HG02938 (cell line): ENCODE measurements around the gene CUTC.
"Not testable (repeated sequence)": the region's sequence is repeated elsewhere in the genome, so short reads cannot be mapped to it uniquely, and the experiment has no call there.

Experiments used
- ATAC-seq: cut with Tn5 transposase; IDR thresholded peaks from one replicate; pipeline ENCODE4 v1.9.1; 2021; ENCODE audit warnings: mild to moderate bottlenecking, moderate library complexity; ENCODE audit not compliant: unreplicated experiment

CUTC gene

GRCh38 chr10:99732033-99732842 is at the start of gene CUTC, which contains the start of gene COX15:
Gene CUTC, plus strand, starts transcription at chr10:99732234. Its CDS starts 115 bp downstream, at chr10:99732349.
Gene COX15, minus strand, starts transcription at chr10:99732127. Its CDS starts 78 bp downstream, at chr10:99732049.
- peak; percentile 84 for ATAC-seq

GRCh38 chr10:99682752-99683151 is 49.3 kb upstream of the CUTC start:
- no peak for ATAC-seq

GRCh38 chr10:99685597-99685967 is 46.5 kb upstream of the CUTC start:
- ATAC-seq = peak; percentile 89

GRCh38 chr10:99689461-99689860 is 42.6 kb upstream of the CUTC start:
- ATAC-seq = no peak

- no peak for ATAC-seq
Observed at GRCh38 chr10:99693933-99694583, 38.0 kb upstream of the CUTC start.

- no peak for ATAC-seq
Observed at GRCh38 chr10:99695761-99696160, 36.3 kb upstream of the CUTC start.

GRCh38 chr10:99698504-99699080 is 33.4 kb upstream of the CUTC start:
- no peak for ATAC-seq

GRCh38 chr10:99700649-99701048 is 31.4 kb upstream of the CUTC start:
- ATAC-seq = no peak

- ATAC-seq = no peak
Observed at GRCh38 chr10:99708428-99709012, 23.5 kb upstream of the CUTC start.

- ATAC-seq = peak; percentile 66
Observed at GRCh38 chr10:99709480-99710229, 22.4 kb upstream of the CUTC start.

GRCh38 chr10:99711129-99711719 is 20.8 kb upstream of the CUTC start:
- ATAC-seq = no peak

GRCh38 chr10:99714446-99714845 is 17.6 kb upstream of the CUTC start:
- ATAC-seq = no peak

- ATAC-seq = no peak
Observed at GRCh38 chr10:99720387-99720786, 11.6 kb upstream of the CUTC start.

- no peak for ATAC-seq
Observed at GRCh38 chr10:99730026-99730425, 2.0 kb upstream of the CUTC start.

GRCh38 chr10:99731306-99732032 is 565 bp upstream of the CUTC start:
- peak; percentile 30 for ATAC-seq

GRCh38 chr10:99733366-99733765 is 1.3 kb downstream of the CUTC start:
- ATAC-seq = no peak

GRCh38 chr10:99734111-99734510 is 2.1 kb downstream of the CUTC start:
- not testable (repeated sequence) for ATAC-seq

- no peak for ATAC-seq
Observed at GRCh38 chr10:99740260-99740659, 8.2 kb downstream of the CUTC start.

- ATAC-seq = no peak
Observed at GRCh38 chr10:99740933-99741559, 9.0 kb downstream of the CUTC start.
